ENCODE measurements around the gene SUGP1. TPM values are rescaled to one million over a fixed set of nuclear protein-coding genes. Genes with fewer than 3 reads are reported as not detected.

The SUGP1 gene
- total RNA-seq (10 to 100 TPM; 11.2 to 17.2 TPM), polyA plus RNA-seq (10 to 100 TPM; 12.4 to 18.9 TPM)

GRCh38 chr19:19320361-19321140, at the start of gene SUGP1, which contains the start of gene MAU2:
TSS of gene SUGP1 (minus strand) at chr19:19320509. CDS start at chr19:19320496, 13 bp downstream.
TSS of gene MAU2 (plus strand) at chr19:19320829. CDS start at chr19:19320860, 31 bp downstream.
- Histone ChIP-seq H3K9ac (ENCODE audit: low read depth in 1 of 2, low read length in 2 of 2) (peak within 1 kb of the TSS; percentile 59 to 97), H3K4me1 (ENCODE audit: control insufficient read depth in 4 of 4, insufficient read depth in 4 of 4, low read length in 3 of 4) (peaks cover 10 to 21% (median 17%) of the 10 kb centered on the region in 4 donors), H3K27me3 (ENCODE audit: control insufficient read depth in 4 of 4, insufficient read depth in 4 of 4, low read length in 3 of 4) (no peaks in the 10 kb centered on the region), H3K9me3 (ENCODE audit: control insufficient read depth in 4 of 4, low read length in 3 of 4) (no peaks in the 10 kb centered on the region), H3K27ac (ENCODE audit: low read depth in 1 of 2, low read length in 2 of 2) (peak within 1 kb of the TSS; percentile 75 to 92), H3K36me3 (ENCODE audit: control insufficient read depth in 4 of 4, insufficient read depth in 3 of 4, low read depth in 1 of 4, low read length in 3 of 4) (peaks cover 0 to 21% (median 15%) of the 10 kb centered on the region in 4 donors), H3K4me3 (ENCODE audit: low read depth in 1 of 3, low read length in 3 of 3) (peak within 1 kb of the TSS; percentile 62 to 90 (median 71))
- no peak for TF ChIP-seq HNF4A (conservative IDR thresholded peaks at IDR 0.05)
- TF ChIP-seq REST (IDR thresholded peaks at IDR 0.05) = peak; percentile 91
- peak; percentile 39 for TF ChIP-seq CTCF (IDR thresholded peaks at IDR 0.05; ENCODE audit: low read depth, low read length, missing input control)
- TF ChIP-seq RAD21 (IDR thresholded peaks at IDR 0.05) = peak; percentile 37 to 46
- peak in 1 of 2 donors; percentile 84 for TF ChIP-seq GABPA (IDR thresholded peaks at IDR 0.05 in 1 of 2, conservative IDR thresholded peaks at IDR 0.05 in 1 of 2)
- no peak for TF ChIP-seq EGR1 (IDR thresholded peaks at IDR 0.05; ENCODE audit: low read depth in 2 of 2)
- TF ChIP-seq ATF3 (IDR thresholded peaks at IDR 0.05) = no peak
- TF ChIP-seq ZBTB33 (IDR thresholded peaks at IDR 0.05) = peak; percentile 99
- TF ChIP-seq TAF1 (conservative IDR thresholded peaks at IDR 0.05) = peak; percentile 98
- peak; percentile 96 for TF ChIP-seq YY1 (IDR thresholded peaks at IDR 0.05)
- no peak for TF ChIP-seq JUND (IDR thresholded peaks at IDR 0.05)
- TF ChIP-seq NR2F2 (IDR thresholded peaks at IDR 0.05) = no peak
- no peak for TF ChIP-seq FOXA2 (IDR thresholded peaks at IDR 0.05)
- no peak for TF ChIP-seq MAX (IDR thresholded peaks at IDR 0.05)
- no peak for TF ChIP-seq HNF4G (IDR thresholded peaks at IDR 0.05)
- TF ChIP-seq RXRA (IDR thresholded peaks at IDR 0.05) = no peak
- TF ChIP-seq FOXA1 (IDR thresholded peaks at IDR 0.05) = peak; percentile 12
- peak; percentile 48 for TF ChIP-seq SP1 (IDR thresholded peaks at IDR 0.05)
- peak; percentile 87 for DNase-seq (ENCODE audit: low spot score)
- WGBS = under 1% methylated on average over 67 of the region's 67 CpGs
